HepG2 (cell line): ENCODE measurements around the gene JMJD1C. TPM values are rescaled to one million over a fixed set of nuclear protein-coding genes. Genes with fewer than 3 reads are reported as not detected.

Source experiments
- ATAC-seq: fragments of 200-7000 bp; cut with Tn5 transposase; 3 replicates; pipeline ENCODE4 v1.9.1; 2020; ENCODE audit warnings: mild to moderate bottlenecking, moderate library complexity
- BruUV-seq: library from RNA; stranded (reverse); fragments of 400-500 nt; replicated peaks from 2 replicates; lab custom pipeline; 2021; lab: Mats Ljungman, UMichigan
- CTCF ChIA-PET: fragments of 300-600 bp; formaldehyde crosslinking; extraction: SDS; loops from one replicate; lab custom pipeline; 2021; ENCODE audit warnings: low total read pairs, inconsistent platforms, low intra/inter-chr PET ratio; lab: Yijun Ruan, JAX
- POLR2A ChIA-PET: fragments of 350-600 bp; sonication (Branson Sonifier 250); formaldehyde crosslinking; loops from one replicate; lab custom pipeline; 2020; ENCODE audit warnings: antibody characterized with exemption, inconsistent platforms; lab: Yijun Ruan, JAX
- DNase-seq: peaks from one replicate; pipeline ENCODE4 v3.0.0-alpha.2; 2015; ENCODE audit warnings: low spot score
- FAIRE-seq: peaks from 3 replicates; lab custom pipeline; 2011; peaks lifted over from hg19 to GRCh38; lab: Jason Lieb, UNC
- H2AFZ ChIP-seq: one replicate; pipeline ENCODE4 v1.6.1; 2011; ENCODE audit warnings: low read length, inconsistent platforms
- H3K27ac ChIP-seq: fragments of 300-600 bp; 3 replicates; pipeline ENCODE4 v1.8.0; 2011; ENCODE audit warnings: mixed run types, mild to moderate bottlenecking, mixed read lengths, low read length, inconsistent platforms; ENCODE audit not compliant: insufficient read depth; ENCODE audit errors: extremely low read length
- H3K27me3 ChIP-seq, 2 experiments: fragments of 200-600 bp in 1 of 2; 2 replicates in 1 of 2; 3 replicates in 1 of 2; pipeline versions ENCODE4 v1.6.0 to v1.8.0; 2011; ENCODE audit warnings: low read length in 2 of 2, mild to moderate bottlenecking in 2 of 2, moderate library complexity in 2 of 2, inconsistent platforms in 1 of 2; ENCODE audit not compliant: insufficient read depth in 2 of 2, control insufficient read depth in 1 of 2
- H3K36me3 ChIP-seq, 2 experiments: fragments of 200-600 bp in 1 of 2; replicated peaks in 1 of 2; 2 replicates in 1 of 2; 3 replicates in 1 of 2; pipeline versions ENCODE4 v1.5.1 to v1.8.0; 2011; ENCODE audit warnings: low read length in 2 of 2, inconsistent platforms in 1 of 2; ENCODE audit not compliant: insufficient read depth in 2 of 2, control insufficient read depth in 1 of 2
- H3K4me1 ChIP-seq: 2 replicates; pipeline ENCODE4 v1.5.1; 2012; ENCODE audit warnings: low read length, inconsistent platforms; ENCODE audit not compliant: insufficient read depth
- H3K4me2 ChIP-seq: 2 replicates; pipeline ENCODE4 v1.6.0; 2011; ENCODE audit warnings: low read depth, low read length, inconsistent platforms
- H3K4me3 ChIP-seq, 3 experiments: fragments of 200-600 bp in 1 of 3; sonication (generic), shearing (Covaris generic) in 1 of 3; replicated peaks in 1 of 3; 2 replicates each; pipeline ENCODE4 v1.5.1; 2011 to 2016; ENCODE audit warnings: low read length in 3 of 3, inconsistent platforms in 2 of 3, low read depth in 2 of 3, mild to moderate bottlenecking in 2 of 3, control low read depth in 1 of 3, mixed read lengths in 1 of 3; ENCODE audit not compliant: insufficient read depth in 1 of 3
- H3K79me2 ChIP-seq: one replicate; pipeline ENCODE4 v1.6.1; 2011; ENCODE audit warnings: low read length, inconsistent platforms; ENCODE audit not compliant: insufficient read depth
- H3K9ac ChIP-seq: 2 replicates; pipeline ENCODE4 v1.6.0; 2011; ENCODE audit warnings: mild to moderate bottlenecking, low read depth, low read length, inconsistent platforms; ENCODE audit not compliant: insufficient read depth
- H3K9me3 ChIP-seq: 2 replicates; pipeline ENCODE4 v1.5.1; 2012; ENCODE audit warnings: mild to moderate bottlenecking, low read length
- H4K20me1 ChIP-seq: 2 replicates; pipeline ENCODE4 v1.6.0; 2011; ENCODE audit warnings: inconsistent platforms, mild to moderate bottlenecking, low read length, moderate library complexity; ENCODE audit not compliant: insufficient read depth
- HNF4G ChIP-seq, 2 experiments: sonication (generic) in 1 of 2; formaldehyde crosslinking in 1 of 2; IDR thresholded peaks; 2 replicates each; pipeline versions ENCODE4 v1.4.0 to v1.6.1; 2011 to 2020; ENCODE audit warnings: borderline replicate concordance in 2 of 2, low read depth in 2 of 2, mild to moderate bottlenecking in 2 of 2, low read length in 1 of 2, missing genetic modification reagents in 1 of 2, moderate library complexity in 1 of 2
- MIXL1 ChIP-seq: IDR thresholded peaks from 2 replicates; pipeline ENCODE4 v1.6.1; 2016
- MTA3 ChIP-seq: sonication (generic); formaldehyde crosslinking; IDR thresholded peaks from 2 replicates; pipeline ENCODE4 v1.4.0; 2020; ENCODE audit warnings: missing genetic modification reagents
- PHF21A ChIP-seq: sonication (generic); formaldehyde crosslinking; IDR thresholded peaks from 2 replicates; pipeline ENCODE4 v1.5.0; 2020; ENCODE audit warnings: mild to moderate bottlenecking, missing genetic modification reagents
- RAD51 ChIP-seq: fragments of 450-650 bp; IDR thresholded peaks from 2 replicates; pipeline ENCODE4 v1.6.1; 2016; ENCODE audit warnings: borderline replicate concordance
- SOX5 ChIP-seq: IDR thresholded peaks from 2 replicates; pipeline ENCODE4 v1.6.1; 2016; ENCODE audit warnings: borderline replicate concordance
- STAG1 ChIP-seq: sonication (generic); formaldehyde crosslinking; IDR thresholded peaks from 2 replicates; pipeline ENCODE4 v1.4.0; 2020; ENCODE audit warnings: missing genetic modification reagents
- ZNF230 ChIP-seq: sonication (generic); formaldehyde crosslinking; IDR thresholded peaks from 2 replicates; pipeline ENCODE4 v1.4.0; 2020; ENCODE audit warnings: mild to moderate bottlenecking, missing genetic modification reagents
- ZNF619 ChIP-seq: sonication (generic); formaldehyde crosslinking; IDR thresholded peaks from 2 replicates; pipeline ENCODE4 v1.4.0; 2020; ENCODE audit warnings: mild to moderate bottlenecking, missing genetic modification reagents
- ZNF629 ChIP-seq: sonication (generic); formaldehyde crosslinking; conservative IDR thresholded peaks from 2 replicates; pipeline ENCODE4 v1.5.0; 2020; ENCODE audit warnings: missing genetic modification reagents
- WGBS: methylation state at CpG from one replicate; pipeline ENCODE4 v1.1.6; 2017; ENCODE audit warnings: low lambda C conversion rate; 5-methylcytosine and 5-hydroxymethylcytosine counted together
- in situ Hi-C: cut with HindIII; loops from 2 replicates; pipeline ENCODE4 v1.10.0; 2017; ENCODE audit warnings: low pct_unique_long_range_greater_than_20kb; ENCODE audit not compliant: extremely low pct_ligation_motif_present
- intact Hi-C: fragments of 100-400 bp; cut with micrococcal nuclease; formaldehyde crosslinking; loops from one replicate; pipeline ENCODE4 v1.10.0; 2022; ENCODE audit not compliant: unreplicated experiment
- polyA plus RNA-seq, 8 experiments: library from polyadenylated mRNA; depleted of rRNA in 3 of 8; stranded (reverse) in 7 of 8; unstranded in 1 of 8; fragments of >200 nt; fragmentation: Illumina TruSeq in 4 of 8; extraction: Trizol in 4 of 8; gene quantifications; 2 replicates each; pipeline versions ENCODE4 v1.2.1 to v1.2.3, GENCODE V29; 2011 to 2016; ENCODE audit warnings: low read depth in 4 of 8, missing spikeins in 1 of 8, mixed read lengths in 1 of 8; ENCODE audit not compliant: insufficient read depth in 1 of 8
- total RNA-seq, 5 experiments: library from RNA; depleted of rRNA; stranded (reverse); fragments of >200 nt; fragmentation: Illumina TruSeq; extraction: Trizol; gene quantifications; 2 replicates each; pipeline ENCODE4 v1.2.3, GENCODE V29; 2016; ENCODE audit warnings: low read depth in 1 of 5
- TF ChIP-seq, protein P1 (sequence below): sonication (generic); formaldehyde crosslinking; IDR thresholded peaks from 2 replicates; pipeline ENCODE4 v1.4.0; 2020; ENCODE audit warnings: missing genetic modification reagents
- TF ChIP-seq, protein P2 (sequence below): sonication (generic); formaldehyde crosslinking; IDR thresholded peaks from 2 replicates; pipeline ENCODE4 v1.5.0; 2020; ENCODE audit warnings: mild to moderate bottlenecking, missing genetic modification reagents, moderate library complexity
- TF ChIP-seq, protein P3 (sequence below): conservative IDR thresholded peaks from 2 replicates; pipeline ENCODE4 v1.6.1; 2018; ENCODE audit warnings: missing genetic modification reagents
- TF ChIP-seq, protein P4 (sequence below): sonication (generic); formaldehyde crosslinking; conservative IDR thresholded peaks from 2 replicates; pipeline ENCODE4 v1.5.0; 2020; ENCODE audit warnings: missing genetic modification reagents
- TF ChIP-seq, protein P5 (sequence below): sonication (generic); formaldehyde crosslinking; IDR thresholded peaks from 2 replicates; pipeline ENCODE4 v1.8.0; 2022; ENCODE audit warnings: mild to moderate bottlenecking, missing genetic modification reagents, borderline replicate concordance

JMJD1C gene
- total and polyA plus RNA-seq, 2 of the 13 experiments (the other 11 are each of a cell fraction or from before 2014, with no cell fraction given) = 42.3 to 42.7 TPM

DNA sequence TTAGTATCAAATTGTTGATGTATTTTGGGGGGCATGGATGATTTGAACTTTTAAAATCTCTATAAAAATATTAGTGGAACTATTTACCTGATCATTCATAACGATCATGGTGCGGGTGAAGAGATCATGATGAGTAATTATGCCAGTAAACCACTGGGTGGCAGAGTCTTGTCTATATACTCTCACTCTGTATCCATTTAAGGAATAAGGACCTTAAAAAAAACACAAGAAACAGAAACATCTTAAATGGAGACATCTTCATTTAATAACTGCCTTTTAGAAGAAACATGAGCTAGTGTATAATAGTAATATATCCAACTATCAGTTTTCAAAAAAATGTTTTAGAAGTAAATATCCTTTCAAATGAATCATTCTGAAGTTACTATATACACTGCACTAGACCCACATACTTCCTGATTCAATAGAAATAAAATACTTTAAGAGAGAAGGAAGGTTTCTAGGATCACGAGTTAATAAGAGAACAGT, 248.6 kb downstream of the JMJD1C start (continued):
- TF ChIP-seq, protein P1, sequence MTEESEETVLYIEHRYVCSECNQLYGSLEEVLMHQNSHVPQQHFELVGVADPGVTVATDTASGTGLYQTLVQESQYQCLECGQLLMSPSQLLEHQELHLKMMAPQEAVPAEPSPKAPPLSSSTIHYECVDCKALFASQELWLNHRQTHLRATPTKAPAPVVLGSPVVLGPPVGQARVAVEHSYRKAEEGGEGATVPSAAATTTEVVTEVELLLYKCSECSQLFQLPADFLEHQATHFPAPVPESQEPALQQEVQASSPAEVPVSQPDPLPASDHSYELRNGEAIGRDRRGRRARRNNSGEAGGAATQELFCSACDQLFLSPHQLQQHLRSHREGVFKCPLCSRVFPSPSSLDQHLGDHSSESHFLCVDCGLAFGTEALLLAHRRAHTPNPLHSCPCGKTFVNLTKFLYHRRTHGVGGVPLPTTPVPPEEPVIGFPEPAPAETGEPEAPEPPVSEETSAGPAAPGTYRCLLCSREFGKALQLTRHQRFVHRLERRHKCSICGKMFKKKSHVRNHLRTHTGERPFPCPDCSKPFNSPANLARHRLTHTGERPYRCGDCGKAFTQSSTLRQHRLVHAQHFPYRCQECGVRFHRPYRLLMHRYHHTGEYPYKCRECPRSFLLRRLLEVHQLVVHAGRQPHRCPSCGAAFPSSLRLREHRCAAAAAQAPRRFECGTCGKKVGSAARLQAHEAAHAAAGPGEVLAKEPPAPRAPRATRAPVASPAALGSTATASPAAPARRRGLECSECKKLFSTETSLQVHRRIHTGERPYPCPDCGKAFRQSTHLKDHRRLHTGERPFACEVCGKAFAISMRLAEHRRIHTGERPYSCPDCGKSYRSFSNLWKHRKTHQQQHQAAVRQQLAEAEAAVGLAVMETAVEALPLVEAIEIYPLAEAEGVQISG (CRISPR knock-in tag) = no peak
- TF ChIP-seq MIXL1 (CRISPR knock-in tag) (peak; percentile 53; the same call in 1 of the 2 replicates), STAG1 (CRISPR knock-in tag) (peak; percentile 70), PHF21A (no peak), SOX5 (CRISPR knock-in tag) (no peak), MTA3 (CRISPR knock-in tag) (no peak), RAD51 (no peak)
- TF ChIP-seq, protein P2, sequence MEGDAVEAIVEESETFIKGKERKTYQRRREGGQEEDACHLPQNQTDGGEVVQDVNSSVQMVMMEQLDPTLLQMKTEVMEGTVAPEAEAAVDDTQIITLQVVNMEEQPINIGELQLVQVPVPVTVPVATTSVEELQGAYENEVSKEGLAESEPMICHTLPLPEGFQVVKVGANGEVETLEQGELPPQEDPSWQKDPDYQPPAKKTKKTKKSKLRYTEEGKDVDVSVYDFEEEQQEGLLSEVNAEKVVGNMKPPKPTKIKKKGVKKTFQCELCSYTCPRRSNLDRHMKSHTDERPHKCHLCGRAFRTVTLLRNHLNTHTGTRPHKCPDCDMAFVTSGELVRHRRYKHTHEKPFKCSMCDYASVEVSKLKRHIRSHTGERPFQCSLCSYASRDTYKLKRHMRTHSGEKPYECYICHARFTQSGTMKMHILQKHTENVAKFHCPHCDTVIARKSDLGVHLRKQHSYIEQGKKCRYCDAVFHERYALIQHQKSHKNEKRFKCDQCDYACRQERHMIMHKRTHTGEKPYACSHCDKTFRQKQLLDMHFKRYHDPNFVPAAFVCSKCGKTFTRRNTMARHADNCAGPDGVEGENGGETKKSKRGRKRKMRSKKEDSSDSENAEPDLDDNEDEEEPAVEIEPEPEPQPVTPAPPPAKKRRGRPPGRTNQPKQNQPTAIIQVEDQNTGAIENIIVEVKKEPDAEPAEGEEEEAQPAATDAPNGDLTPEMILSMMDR = peak; percentile 57

DNA sequence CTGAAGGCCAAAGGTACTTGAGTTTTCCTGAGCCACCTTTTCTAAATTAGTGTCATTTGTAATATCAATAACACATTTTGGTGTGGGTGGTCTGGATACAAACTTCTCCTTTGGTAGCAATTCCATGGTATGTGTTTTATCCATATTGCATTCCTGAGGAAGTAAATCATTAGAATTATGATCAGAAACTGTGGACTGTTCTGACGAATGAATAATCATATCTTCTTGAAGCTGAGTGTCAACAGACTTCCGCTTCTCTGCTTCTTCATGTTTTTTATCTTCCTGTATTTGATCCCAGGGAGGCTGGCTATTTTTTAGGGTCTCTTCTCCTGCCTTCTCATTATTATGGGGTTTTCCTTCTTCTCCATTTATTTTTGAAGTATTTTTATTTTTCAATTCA, 251.2 kb downstream of the JMJD1C start:
- ChIA-PET POLR2A (no interaction called here), CTCF (no interaction called here)
- Histone ChIP-seq H3K9ac (no peak overlapping the region), H3K4me3 (no peak overlapping the region), H3K4me2 (no peak overlapping the region), H3K79me2 (peaks cover 19% of the 10 kb centered on the region), H3K9me3 (no peaks in the 10 kb centered on the region), H3K36me3 (peaks cover 16 to 56% of the 10 kb centered on the region in 2 experiments), H3K27me3 (no peaks in the 10 kb centered on the region; a peak in 1 of 5 replicates), H3K4me1 (no peaks in the 10 kb centered on the region), H3K27ac (no peak overlapping the region), H4K20me1 (peaks cover 37% of the 10 kb centered on the region), H2AFZ (no peak overlapping the region)
- 93% methylated on average over 2 of the region's 2 CpGs for WGBS
- no peak for DNase-seq
- no peak for FAIRE-seq
- intact Hi-C loops = loop anchor here (10.0 kb wide), 1 partner anchor 250 kb away; the partner anchor contains the start of gene JMJD1C
- no peak for ATAC-seq
- in situ Hi-C loops = no loop called here
- BruUV-seq = TSS peak; percentile 48
- TF ChIP-seq ZNF230 = no peak
- no peak for TF ChIP-seq HNF4G (IDR thresholded peaks at IDR 0.05; ENCODE audit: borderline replicate concordance, low read depth, low read length)
- no peak for TF ChIP-seq HNF4G (CRISPR knock-in tag; IDR thresholded peaks at IDR 0.05; ENCODE audit: borderline replicate concordance, low read depth)
- no peak for TF ChIP-seq ZNF629 (CRISPR knock-in tag)
- TF ChIP-seq, protein P3, sequence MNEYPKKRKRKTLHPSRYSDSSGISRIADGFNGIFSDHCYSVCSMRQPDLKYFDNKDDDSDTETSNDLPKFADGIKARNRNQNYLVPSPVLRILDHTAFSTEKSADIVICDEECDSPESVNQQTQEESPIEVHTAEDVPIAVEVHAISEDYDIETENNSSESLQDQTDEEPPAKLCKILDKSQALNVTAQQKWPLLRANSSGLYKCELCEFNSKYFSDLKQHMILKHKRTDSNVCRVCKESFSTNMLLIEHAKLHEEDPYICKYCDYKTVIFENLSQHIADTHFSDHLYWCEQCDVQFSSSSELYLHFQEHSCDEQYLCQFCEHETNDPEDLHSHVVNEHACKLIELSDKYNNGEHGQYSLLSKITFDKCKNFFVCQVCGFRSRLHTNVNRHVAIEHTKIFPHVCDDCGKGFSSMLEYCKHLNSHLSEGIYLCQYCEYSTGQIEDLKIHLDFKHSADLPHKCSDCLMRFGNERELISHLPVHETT = no peak
- TF ChIP-seq, protein P4, sequence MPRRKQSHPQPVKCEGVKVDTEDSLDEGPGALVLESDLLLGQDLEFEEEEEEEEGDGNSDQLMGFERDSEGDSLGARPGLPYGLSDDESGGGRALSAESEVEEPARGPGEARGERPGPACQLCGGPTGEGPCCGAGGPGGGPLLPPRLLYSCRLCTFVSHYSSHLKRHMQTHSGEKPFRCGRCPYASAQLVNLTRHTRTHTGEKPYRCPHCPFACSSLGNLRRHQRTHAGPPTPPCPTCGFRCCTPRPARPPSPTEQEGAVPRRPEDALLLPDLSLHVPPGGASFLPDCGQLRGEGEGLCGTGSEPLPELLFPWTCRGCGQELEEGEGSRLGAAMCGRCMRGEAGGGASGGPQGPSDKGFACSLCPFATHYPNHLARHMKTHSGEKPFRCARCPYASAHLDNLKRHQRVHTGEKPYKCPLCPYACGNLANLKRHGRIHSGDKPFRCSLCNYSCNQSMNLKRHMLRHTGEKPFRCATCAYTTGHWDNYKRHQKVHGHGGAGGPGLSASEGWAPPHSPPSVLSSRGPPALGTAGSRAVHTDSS = no peak
- no peak for TF ChIP-seq ZNF619
- TF ChIP-seq, protein P5, sequence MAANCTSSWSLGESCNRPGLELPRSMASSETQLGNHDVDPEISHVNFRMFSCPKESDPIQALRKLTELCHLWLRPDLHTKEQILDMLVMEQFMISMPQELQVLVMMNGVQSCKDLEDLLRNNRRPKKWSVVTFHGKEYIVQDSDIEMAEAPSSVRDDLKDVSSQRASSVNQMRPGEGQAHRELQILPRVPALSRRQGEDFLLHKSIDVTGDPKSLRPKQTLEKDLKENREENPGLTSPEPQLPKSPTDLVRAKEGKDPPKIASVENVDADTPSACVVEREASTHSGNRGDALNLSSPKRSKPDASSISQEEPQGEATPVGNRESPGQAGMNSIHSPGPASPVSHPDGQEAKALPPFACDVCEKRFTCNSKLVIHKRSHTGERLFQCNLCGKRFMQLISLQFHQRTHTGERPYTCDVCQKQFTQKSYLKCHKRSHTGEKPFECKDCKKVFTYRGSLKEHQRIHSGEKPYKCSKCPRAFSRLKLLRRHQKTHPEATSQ (CRISPR knock-in tag) = no peak
